CD14-positive monocyte (primary cell): ENCODE results near the gene SPHK1. TPM values are rescaled to one million over a fixed set of nuclear protein-coding genes. Genes with fewer than 3 reads are reported as not detected.

Source experiments
- DNase-seq, 3 donors: peaks; one replicate each; pipeline ENCODE4 v3.0.0-alpha.2; 2011 to 2022
- H2AFZ ChIP-seq: 2 replicates; pipeline ENCODE4 v1.6.0; 2012; ENCODE audit warnings: mild to moderate bottlenecking, low read depth, low read length, inconsistent platforms; ENCODE audit not compliant: insufficient read depth, poor library complexity, severe bottlenecking
- H3K27ac ChIP-seq, 2 donors: 1 replicate in 1 of 2; 2 replicates in 1 of 2; pipeline ENCODE4 v1.5.1; 2012 to 2013; ENCODE audit warnings: low read length in 2 of 2, control low read depth in 1 of 2, inconsistent platforms in 1 of 2, low read depth in 1 of 2, mild to moderate bottlenecking in 1 of 2
- H3K27me3 ChIP-seq, 2 donors: one replicate each; pipeline versions ENCODE4 v1.6.0 to v1.6.1; 2011 to 2013; ENCODE audit warnings: low read length in 2 of 2; ENCODE audit not compliant: control insufficient read depth in 2 of 2, insufficient read depth in 2 of 2
- H3K36me3 ChIP-seq, 2 donors: replicated peaks in 1 of 2; 1 replicate in 1 of 2; 2 replicates in 1 of 2; pipeline versions ENCODE4 v1.5.1 to v1.6.1; 2012 to 2013; ENCODE audit warnings: low read length in 2 of 2, control low read depth in 1 of 2, inconsistent platforms in 1 of 2, mild to moderate bottlenecking in 1 of 2; ENCODE audit not compliant: insufficient read depth in 2 of 2, control insufficient read depth in 1 of 2
- H3K4me1 ChIP-seq, 2 donors: 1 replicate in 1 of 2; 2 replicates in 1 of 2; pipeline versions ENCODE4 v1.5.1 to v1.6.1; 2012 to 2013; ENCODE audit warnings: low read length in 2 of 2, control low read depth in 1 of 2, inconsistent platforms in 1 of 2, mild to moderate bottlenecking in 1 of 2, moderate library complexity in 1 of 2; ENCODE audit not compliant: insufficient read depth in 2 of 2, control insufficient read depth in 1 of 2
- H3K4me2 ChIP-seq: replicated peaks from 2 replicates; pipeline ENCODE3; 2012; ENCODE audit warnings: low read length, moderate library complexity, mild to moderate bottlenecking; ENCODE audit not compliant: poor library complexity, severe bottlenecking; ENCODE audit errors: extremely low read depth
- H3K4me3 ChIP-seq, 3 experiments: fragments of 200-600 bp in 1 of 3; sonication (generic) in 1 of 3; replicated peaks in 1 of 3; 1 replicate in 2 of 3; 2 replicates in 1 of 3; pipeline ENCODE4 v1.5.1; 2011 to 2013; ENCODE audit warnings: low read length in 3 of 3, mild to moderate bottlenecking in 3 of 3, control low read depth in 2 of 3, low read depth in 2 of 3, inconsistent platforms in 1 of 3, moderate library complexity in 1 of 3
- H3K79me2 ChIP-seq: 2 replicates; pipeline ENCODE4 v1.6.0; 2012; ENCODE audit warnings: mild to moderate bottlenecking, control low read depth, inconsistent platforms, low read length, moderate library complexity; ENCODE audit not compliant: insufficient read depth
- H3K9ac ChIP-seq: 2 replicates; pipeline ENCODE4 v1.6.0; 2017; ENCODE audit warnings: low read length, mild to moderate bottlenecking; ENCODE audit not compliant: insufficient read depth, poor library complexity, severe bottlenecking
- H3K9me3 ChIP-seq, 2 donors: replicated peaks in 1 of 2; 1 replicate in 1 of 2; 2 replicates in 1 of 2; pipeline versions ENCODE4 v1.5.1 to v1.6.1; 2012 to 2013; ENCODE audit warnings: low read length in 2 of 2, control low read depth in 1 of 2; ENCODE audit not compliant: control insufficient read depth in 1 of 2, insufficient read depth in 1 of 2
- H4K20me1 ChIP-seq: 2 replicates; pipeline ENCODE4 v1.6.0; 2012; ENCODE audit warnings: mild to moderate bottlenecking, low read length, control low read depth, moderate library complexity; ENCODE audit not compliant: insufficient read depth
- H3K27ac Mint-ChIP-seq, 7 donors: one replicate each; pipeline ENCODE4 v1.8.0; 2020; ENCODE audit warnings: mild to moderate bottlenecking in 7 of 7, mixed read lengths in 7 of 7, moderate library complexity in 6 of 7, inconsistent platforms in 2 of 7
- H3K27me3 Mint-ChIP-seq, 3 donors: one replicate each; pipeline ENCODE4 v1.8.0; 2021 to 2022; ENCODE audit warnings: low read depth in 3 of 3, mild to moderate bottlenecking in 3 of 3, mixed read lengths in 3 of 3, moderate library complexity in 3 of 3, inconsistent platforms in 1 of 3
- H3K36me3 Mint-ChIP-seq, 2 donors: one replicate each; pipeline ENCODE4 v1.8.0; 2020; ENCODE audit warnings: mixed read lengths in 2 of 2, inconsistent platforms in 1 of 2, mild to moderate bottlenecking in 1 of 2
- H3K4me1 Mint-ChIP-seq: one replicate; pipeline ENCODE4 v1.8.0; 2020; ENCODE audit warnings: mild to moderate bottlenecking, mixed read lengths
- H3K4me3 Mint-ChIP-seq, 2 donors: one replicate each; pipeline ENCODE4 v1.8.0; 2020; ENCODE audit warnings: mild to moderate bottlenecking in 2 of 2, mixed read lengths in 2 of 2, moderate library complexity in 1 of 2
- H3K9me3 Mint-ChIP-seq, 7 donors: one replicate each; pipeline ENCODE4 v1.8.0; 2020 to 2022; ENCODE audit warnings: mixed read lengths in 7 of 7, mild to moderate bottlenecking in 6 of 7, moderate library complexity in 6 of 7, inconsistent platforms in 2 of 7
- CTCF ChIP-seq: fragments of 200-600 bp; IDR thresholded peaks from one replicate; pipeline ENCODE4 v1.8.0; 2022; ENCODE audit warnings: antibody characterized with exemption, mild to moderate bottlenecking
- WGBS: methylation state at CpG from one replicate; pipeline ENCODE4 v1.1.5; 2013; ENCODE audit warnings: missing lambda C conversion rate; ENCODE audit not compliant: insufficient coverage; 5-methylcytosine and 5-hydroxymethylcytosine counted together
- intact Hi-C, 2 donors: fragments of 100-400 bp; cut with micrococcal nuclease; formaldehyde crosslinking; loops; one replicate each; pipeline versions ENCODE4 v1.15.0 to v1.15.1; 2023
- polyA plus RNA-seq, 3 donors: library from polyadenylated mRNA; depleted of rRNA in 1 of 3; unstranded in 2 of 3; stranded (reverse) in 1 of 3; fragments of 300-500 nt in 2 of 3; fragments of >200 nt in 1 of 3; fragmentation: Illumina TruSeq in 2 of 3; gene quantifications; 1 replicate in 2 of 3; 2 replicates in 1 of 3; pipeline ENCODE4 v1.2.3, GENCODE V29; 2012 to 2021

Gene SPHK1
- polyA plus RNA-seq, 3 donors, result 12.9 to 33.9 (median 19.1) TPM

GRCh38 chr17:76391200-76391715, 6.8 kb downstream of the SPHK1 start:
- Mint-ChIP-seq H3K27me3 (peaks cover 0 to 1% (median 0%) of the 10 kb centered on the region in 3 donors), H3K36me3 (peaks cover 41 to 71% of the 10 kb centered on the region in 2 donors), H3K4me1 (peaks cover 5% of the 10 kb centered on the region), H3K9me3 (peaks cover 0 to 2% (median 0%) of the 10 kb centered on the region in 7 donors), H3K27ac (no peak overlapping the region), H3K4me3 (no peak overlapping the region)
- DNase-seq, result peak in 1 of 3 donors; percentile 4
- H3K9me3 ChIP-seq, result no peaks in the 10 kb centered on the region
- H3K4me2 ChIP-seq, result no peak overlapping the region
- H3K79me2 ChIP-seq, result no peaks in the 10 kb centered on the region
- H3K27ac ChIP-seq, result no peak overlapping the region
- no peak overlapping the region for H3K4me3 ChIP-seq
- intact Hi-C loops, result no loop called here
- H3K27me3 ChIP-seq, result peaks cover 0 to 2% of the 10 kb centered on the region in 2 donors
- H3K9ac ChIP-seq, result no peak overlapping the region
- no peak for TF ChIP-seq CTCF
- H3K36me3 ChIP-seq, result peaks cover 32 to 55% of the 10 kb centered on the region in 2 donors
- no peak overlapping the region for H2AFZ ChIP-seq
- H3K4me1 ChIP-seq, result peaks cover 1 to 2% of the 10 kb centered on the region in 2 donors
- WGBS, result 98% methylated on average over 21 of the region's 21 CpGs
- peaks cover 17% of the 10 kb centered on the region for H4K20me1 ChIP-seq

GRCh38 chr17:76394166-76394565, 9.8 kb downstream of the SPHK1 start:
- H3K27ac Mint-ChIP-seq, result peak overlapping the region in 3 of 7 donors; percentile 11 to 25 (median 18)
- no peak for TF ChIP-seq CTCF
- peaks cover 52 to 81% of the 10 kb centered on the region in 2 donors for H3K36me3 ChIP-seq

More at GRCh38 chr17:76394166-76394565, 9.8 kb downstream of the SPHK1 start:
- Histone ChIP-seq H3K9ac (no peak overlapping the region), H4K20me1 (peaks cover 17% of the 10 kb centered on the region), H3K27ac (no peak overlapping the region), H3K9me3 (no peaks in the 10 kb centered on the region), H3K4me2 (no peak overlapping the region), H3K27me3 (no peaks in the 10 kb centered on the region), H3K4me1 (no peaks in the 10 kb centered on the region), H2AFZ (no peak overlapping the region), H3K4me3 (no peak overlapping the region), H3K79me2 (no peaks in the 10 kb centered on the region)
- Mint-ChIP-seq H3K36me3 (peaks cover 62 to 93% of the 10 kb centered on the region in 2 donors), H3K4me3 (no peak overlapping the region), H3K27me3 (no peaks in the 10 kb centered on the region), H3K4me1 (no peaks in the 10 kb centered on the region), H3K9me3 (no peaks in the 10 kb centered on the region)
- intact Hi-C loops, result no loop called here
- peak in 1 of 3 donors; percentile 1 for DNase-seq
- WGBS, result 100% methylated on average over 6 of the region's 10 CpGs
